ENCODE data around the gene TNFRSF8. TPM values are rescaled to one million over a fixed set of nuclear protein-coding genes. Genes with fewer than 3 reads are reported as not detected.

TNFRSF8 gene
- total RNA-seq, 1 experiment from 2014 or later, result 0.13 TPM

GRCh38 chr1:12109901-12110300 is 46.8 kb downstream of the TNFRSF8 start:
- intact Hi-C loops (cut with micrococcal nuclease; ENCODE audit: unreplicated experiment) (no loop called here), in situ Hi-C loops (cut with HindIII; ENCODE audit: low pct_unique_long_range_greater_than_20kb, low sequenced_read_pairs) (no loop called here)
- Histone ChIP-seq H3K27ac (ENCODE audit: low read length) (no peak overlapping the region), H3K4me3 (ENCODE audit: low read depth in 2 of 2, low read length in 2 of 2) (no peak overlapping the region), H3K4me1 (ENCODE audit: control insufficient read depth, insufficient read depth, low read length) (peaks cover 6% of the 10 kb centered on the region; the same call in 1 of the 2 replicates), H3K36me3 (ENCODE audit: control insufficient read depth, insufficient read depth, low read length) (no peaks in the 10 kb centered on the region), H3K9me3 (ENCODE audit: control insufficient read depth, insufficient read depth, low read depth, low read length) (no peaks in the 10 kb centered on the region), H3K27me3 (ENCODE audit: control insufficient read depth, insufficient read depth, low read length) (no peaks in the 10 kb centered on the region)
- POLR2A ChIA-PET, result no interaction called here
- CTCF ChIA-PET, result interaction anchor here (0.6 kb wide), 1 partner anchor 35 kb away, joined by 4 read pairs; no protein-coding TSS in a partner anchor
- DNase-seq (ENCODE audit: low read depth, low spot score), result no peak
- BruUV-seq (replicated peaks), result no TSS peak
- no peak for ATAC-seq
- TF ChIP-seq SIN3A (IDR thresholded peaks at IDR 0.05; ENCODE audit: borderline replicate concordance, insufficient read depth, low read depth, low read length) (no peak), REST (IDR thresholded peaks at IDR 0.05; ENCODE audit: insufficient read depth in 1 of 2, low read depth in 2 of 2, low read length in 1 of 2) (no peak), POLR2AphosphoS5 (IDR thresholded peaks at IDR 0.05; ENCODE audit: low read depth, low read length) (no peak), CTCF (IDR thresholded peaks at IDR 0.05) (no peak), TCF7L2 (IDR thresholded peaks at IDR 0.05; ENCODE audit: low read depth, low read length) (no peak)

- ChIA-PET POLR2A (no interaction called here), CTCF (interaction anchor here (0.6 to 0.7 kb wide), 2 partner anchors 98 to 238 kb away, joined by 3 read pairs; no protein-coding TSS in a partner anchor)
- no peak overlapping the region for H3K4me3 ChIP-seq (ENCODE audit: low read depth in 2 of 2, low read length in 2 of 2)
- DNase-seq (ENCODE audit: low read depth, low spot score), result no peak
- in situ Hi-C loops (cut with HindIII; ENCODE audit: low pct_unique_long_range_greater_than_20kb, low sequenced_read_pairs), result no loop called here
- BruUV-seq (replicated peaks), result no TSS peak
- ATAC-seq, result no peak
- H3K9me3 ChIP-seq (ENCODE audit: control insufficient read depth, insufficient read depth, low read depth, low read length), result no peaks in the 10 kb centered on the region
- intact Hi-C loops (cut with micrococcal nuclease; ENCODE audit: unreplicated experiment), result no loop called here
- H3K4me1 ChIP-seq (ENCODE audit: control insufficient read depth, insufficient read depth, low read length), result peaks cover 6% of the 10 kb centered on the region; the same call in 1 of the 2 replicates
- H3K27me3 ChIP-seq (ENCODE audit: control insufficient read depth, insufficient read depth, low read length), result no peaks in the 10 kb centered on the region
- H3K27ac ChIP-seq (ENCODE audit: low read length), result no peak overlapping the region
- TF ChIP-seq SIN3A (IDR thresholded peaks at IDR 0.05; ENCODE audit: borderline replicate concordance, insufficient read depth, low read depth, low read length), result no peak
- TF ChIP-seq TCF7L2 (IDR thresholded peaks at IDR 0.05; ENCODE audit: low read depth, low read length), result no peak
- no peak for TF ChIP-seq POLR2AphosphoS5 (IDR thresholded peaks at IDR 0.05; ENCODE audit: low read depth, low read length)
- no peak for TF ChIP-seq REST (IDR thresholded peaks at IDR 0.05; ENCODE audit: insufficient read depth in 1 of 2, low read depth in 2 of 2, low read length in 1 of 2)
- no peak for TF ChIP-seq CTCF (IDR thresholded peaks at IDR 0.05)
- H3K36me3 ChIP-seq (ENCODE audit: control insufficient read depth, insufficient read depth, low read length), result no peaks in the 10 kb centered on the region
Measured at GRCh38 chr1:12111741-12112140, 48.6 kb downstream of the TNFRSF8 start.

All from Panc1 (cell line).